Measurements from ENCODE around the gene SLC3A2. TPM values are rescaled to one million over a fixed set of nuclear protein-coding genes. Genes with fewer than 3 reads are reported as not detected.
"Not testable (repeated sequence)": the region's sequence is repeated elsewhere in the genome, so short reads cannot be mapped to it uniquely, and the experiment has no call there.

The SLC3A2 gene
- total RNA-seq, 2 experiments from 2014 or later: 231 to 234 TPM

GRCh38 chr11:62839050-62839945 lies 41.4 kb upstream of the SLC3A2 start, which contains the start of gene WDR74:
Gene WDR74, minus strand, starts transcription at chr11:62839590. Its CDS starts 20 bp downstream, at chr11:62839570.
- Mint-ChIP-seq H3K4me3 (no peak within 1 kb of the TSS), H3K27me3 (no peaks in the 10 kb centered on the region), H3K9me3 (no peaks in the 10 kb centered on the region), H3K4me1 (ENCODE audit: low read depth) (peaks cover 28% of the 10 kb centered on the region), H3K27ac (no peak within 1 kb of the TSS), H3K36me3 (ENCODE audit: low read depth) (peaks cover 46% of the 10 kb centered on the region)
- peak within 1 kb of the TSS; percentile 97 to 100 for H3K27ac ChIP-seq (ENCODE audit: low read depth in 1 of 2, low read length in 2 of 2)
- DNase-seq (peak; percentile 83 to 98 (median 90)), ATAC-seq (ENCODE audit: poor library complexity) (peak; percentile 48)
- H3K4me1 ChIP-seq (ENCODE audit: insufficient read depth, low read length): peaks cover 44% of the 10 kb centered on the region
- no peaks in the 10 kb centered on the region for H3K9me3 ChIP-seq (ENCODE audit: control insufficient read depth in 1 of 2, insufficient read depth in 1 of 2, low read length in 2 of 2)
- H3K36me3 ChIP-seq (ENCODE audit: insufficient read depth, low read length): peaks cover 27% of the 10 kb centered on the region
- ChIA-PET POLR2A (interaction anchor here (0.6 to 7.6 kb wide), 34 partner anchors 7 to 1940 kb away, joined by 3 to 599 read pairs (median 24); partner anchors contain the start of genes B3GAT3, BSCL2, C11orf98 and CSKMT), CTCF (interaction anchor here (0.6 to 2.9 kb wide), 4 partner anchors 39 to 52 kb away, joined by 3 to 29 read pairs (median 8); partner anchors contain the start of genes SLC3A2 and TMEM179B)
- H3K4me3 ChIP-seq (ENCODE audit: low read length): peak within 1 kb of the TSS; percentile 72
- H3K27me3 ChIP-seq (ENCODE audit: control insufficient read depth in 1 of 2, insufficient read depth in 2 of 2, low read length in 2 of 2): no peaks in the 10 kb centered on the region
- intact Hi-C loops (cut with DNase I, micrococcal nuclease): loop anchor here (1.0 to 2.0 kb wide), 4 partner anchors 8 to 130 kb away; partner anchors contain the start of genes NXF1 (in 2 of the 2) and TMEM179B (in 1 of the 2)
- TF ChIP-seq, protein P1, sequence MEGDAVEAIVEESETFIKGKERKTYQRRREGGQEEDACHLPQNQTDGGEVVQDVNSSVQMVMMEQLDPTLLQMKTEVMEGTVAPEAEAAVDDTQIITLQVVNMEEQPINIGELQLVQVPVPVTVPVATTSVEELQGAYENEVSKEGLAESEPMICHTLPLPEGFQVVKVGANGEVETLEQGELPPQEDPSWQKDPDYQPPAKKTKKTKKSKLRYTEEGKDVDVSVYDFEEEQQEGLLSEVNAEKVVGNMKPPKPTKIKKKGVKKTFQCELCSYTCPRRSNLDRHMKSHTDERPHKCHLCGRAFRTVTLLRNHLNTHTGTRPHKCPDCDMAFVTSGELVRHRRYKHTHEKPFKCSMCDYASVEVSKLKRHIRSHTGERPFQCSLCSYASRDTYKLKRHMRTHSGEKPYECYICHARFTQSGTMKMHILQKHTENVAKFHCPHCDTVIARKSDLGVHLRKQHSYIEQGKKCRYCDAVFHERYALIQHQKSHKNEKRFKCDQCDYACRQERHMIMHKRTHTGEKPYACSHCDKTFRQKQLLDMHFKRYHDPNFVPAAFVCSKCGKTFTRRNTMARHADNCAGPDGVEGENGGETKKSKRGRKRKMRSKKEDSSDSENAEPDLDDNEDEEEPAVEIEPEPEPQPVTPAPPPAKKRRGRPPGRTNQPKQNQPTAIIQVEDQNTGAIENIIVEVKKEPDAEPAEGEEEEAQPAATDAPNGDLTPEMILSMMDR (IDR thresholded peaks at IDR 0.05): no peak

GRCh38 chr11:62840721-62841360 lies 39.9 kb upstream of the SLC3A2 start:
- Mint-ChIP-seq H3K4me1 (ENCODE audit: low read depth) (peaks cover 22% of the 10 kb centered on the region), H3K36me3 (ENCODE audit: low read depth) (peaks cover 31% of the 10 kb centered on the region)
- H3K9me3 ChIP-seq (ENCODE audit: control insufficient read depth in 1 of 2, insufficient read depth in 1 of 2, low read length in 2 of 2); H3K4me3 Mint-ChIP-seq; H3K27ac Mint-ChIP-seq; H3K9me3 Mint-ChIP-seq; H3K27me3 ChIP-seq (ENCODE audit: control insufficient read depth in 1 of 2, insufficient read depth in 2 of 2, low read length in 2 of 2); H3K27me3 Mint-ChIP-seq: not testable (repeated sequence)
- POLR2A ChIA-PET: interaction anchor here (0.7 to 7.6 kb wide), 64 partner anchors 9 to 1938 kb away, joined by 3 to 599 read pairs (median 8); partner anchors contain the start of genes AHNAK, B3GAT3, BAD and BSCL2
- Histone ChIP-seq H3K27ac (ENCODE audit: low read depth in 1 of 2, low read length in 2 of 2) (peak overlapping the region; percentile 97 to 100), H3K36me3 (ENCODE audit: insufficient read depth, low read length) (peaks cover 12% of the 10 kb centered on the region), H3K4me1 (ENCODE audit: insufficient read depth, low read length) (peaks cover 44% of the 10 kb centered on the region), H3K4me3 (ENCODE audit: low read length) (peak overlapping the region; percentile 72)
- intact Hi-C loops (cut with DNase I, micrococcal nuclease): loop anchor here (1.0 to 5.0 kb wide), 4 partner anchors 40 to 114 kb away; partner anchors contain the start of genes HNRNPUL2 (in 1 of the 2), SLC3A2 (in 1 of the 2), TMEM179B (in 1 of the 2) and TTC9C (in 1 of the 2)
- peak; percentile 52 to 93 (median 68) for DNase-seq
- CTCF ChIA-PET: interaction anchor here (0.9 to 2.9 kb wide), 7 partner anchors 9 to 54 kb away, joined by 3 to 29 read pairs (median 4); partner anchors contain the start of genes SLC3A2, STX5 and TMEM179B
- ATAC-seq (ENCODE audit: poor library complexity): peak; percentile 26

GRCh38 chr11:62841361-62842170 lies 39.1 kb upstream of the SLC3A2 start:
- Histone ChIP-seq H3K4me3 (ENCODE audit: low read length) (peak overlapping the region; percentile 72), H3K27ac (ENCODE audit: low read depth in 1 of 2, low read length in 2 of 2) (peak overlapping the region; percentile 97 to 100), H3K4me1 (ENCODE audit: insufficient read depth, low read length) (peaks cover 44% of the 10 kb centered on the region), H3K27me3 (ENCODE audit: control insufficient read depth in 1 of 2, insufficient read depth in 2 of 2, low read length in 2 of 2) (no peaks in the 10 kb centered on the region), H3K9me3 (ENCODE audit: control insufficient read depth in 1 of 2, insufficient read depth in 1 of 2, low read length in 2 of 2) (no peaks in the 10 kb centered on the region), H3K36me3 (ENCODE audit: insufficient read depth, low read length) (peaks cover 5% of the 10 kb centered on the region)
- Mint-ChIP-seq H3K27ac (no peak overlapping the region), H3K36me3 (ENCODE audit: low read depth) (peaks cover 24% of the 10 kb centered on the region), H3K9me3 (no peaks in the 10 kb centered on the region), H3K27me3 (no peaks in the 10 kb centered on the region), H3K4me3 (no peak overlapping the region), H3K4me1 (ENCODE audit: low read depth) (peaks cover 22% of the 10 kb centered on the region)
- ATAC-seq (ENCODE audit: poor library complexity) (peak; percentile 42), DNase-seq (peak; percentile 68 to 95 (median 81))
- ChIA-PET POLR2A (interaction anchor here (0.6 to 7.6 kb wide), 57 partner anchors 9 to 1937 kb away, joined by 3 to 599 read pairs (median 10); partner anchors contain the start of genes AHNAK, B3GAT3, BAD and BSCL2), CTCF (interaction anchor here (0.9 to 2.9 kb wide), 6 partner anchors 10 to 55 kb away, joined by 3 to 29 read pairs (median 6); partner anchors contain the start of genes SLC3A2, STX5 and TMEM179B)
- TF ChIP-seq, protein P1 (IDR thresholded peaks at IDR 0.05): no peak
- intact Hi-C loops (cut with DNase I, micrococcal nuclease): loop anchor here (1.0 to 5.0 kb wide), 5 partner anchors 14 to 114 kb away; partner anchors contain the start of genes HNRNPUL2 (in 1 of the 2), SLC3A2 (in 1 of the 2), TMEM179B (in 1 of the 2) and TTC9C (in 1 of the 2)

Measured in CD4-positive, alpha-beta T cell (primary cell).